Keratinocyte (primary cell): ENCODE results near the gene MYBPH.

ENCODE experiments used
- EZH2 ChIP-seq: IDR thresholded peaks from one replicate; pipeline ENCODE4 v1.6.1; 2012; ENCODE audit warnings: inconsistent platforms, mild to moderate bottlenecking, low read length, moderate library complexity
- TF ChIP-seq, protein P1 (sequence below), 3 experiments: IDR thresholded peaks in 1 of 3; conservative IDR thresholded peaks in 1 of 3; optimal IDR thresholded peaks in 1 of 3; 2 replicates in 2 of 3; 3 replicates in 1 of 3; pipeline versions ENCODE3 to v1.5.1; 2011; ENCODE audit warnings: low read length in 3 of 3, mild to moderate bottlenecking in 3 of 3, moderate library complexity in 2 of 3, control low read depth in 1 of 3, inconsistent platforms in 1 of 3; ENCODE audit not compliant: insufficient read depth in 2 of 3; ENCODE audit errors: extremely low read depth in 1 of 3

DNA sequence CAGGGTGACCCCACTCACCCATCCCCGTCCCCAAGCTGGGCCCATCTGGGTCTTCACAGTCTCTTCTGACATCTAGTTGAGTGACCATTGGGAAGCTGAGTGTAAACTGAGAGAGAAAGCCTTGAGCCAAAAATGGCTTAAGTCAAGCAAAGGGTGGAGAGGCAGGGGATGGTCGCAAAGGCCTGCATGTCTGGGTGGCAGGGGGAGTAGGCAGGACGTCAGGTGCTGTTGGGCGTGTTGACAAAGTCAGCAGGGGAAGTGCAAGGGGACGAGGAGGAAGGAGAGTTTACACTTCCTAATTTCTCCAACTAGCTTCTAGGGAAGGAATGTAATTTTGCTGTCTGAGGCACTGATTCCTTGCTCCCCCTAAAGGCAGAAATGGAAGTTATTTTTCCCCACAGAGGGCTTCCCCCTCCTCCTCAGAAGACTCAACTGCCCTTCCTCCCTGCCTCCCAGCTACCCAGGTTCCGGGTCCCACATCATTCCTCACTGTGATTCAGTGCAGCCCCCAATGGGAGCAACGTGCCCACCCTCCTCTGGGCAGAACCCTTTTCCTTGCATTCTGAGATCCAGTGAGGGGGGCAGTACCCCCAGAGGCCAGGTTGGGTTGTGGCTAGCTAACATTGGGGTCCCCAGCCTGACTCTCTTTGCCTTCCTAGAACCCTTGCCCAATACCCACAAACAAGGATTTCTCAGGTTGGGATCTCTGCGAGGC lies 49.3 kb downstream of the MYBPH start:
- TF ChIP-seq, protein P1, sequence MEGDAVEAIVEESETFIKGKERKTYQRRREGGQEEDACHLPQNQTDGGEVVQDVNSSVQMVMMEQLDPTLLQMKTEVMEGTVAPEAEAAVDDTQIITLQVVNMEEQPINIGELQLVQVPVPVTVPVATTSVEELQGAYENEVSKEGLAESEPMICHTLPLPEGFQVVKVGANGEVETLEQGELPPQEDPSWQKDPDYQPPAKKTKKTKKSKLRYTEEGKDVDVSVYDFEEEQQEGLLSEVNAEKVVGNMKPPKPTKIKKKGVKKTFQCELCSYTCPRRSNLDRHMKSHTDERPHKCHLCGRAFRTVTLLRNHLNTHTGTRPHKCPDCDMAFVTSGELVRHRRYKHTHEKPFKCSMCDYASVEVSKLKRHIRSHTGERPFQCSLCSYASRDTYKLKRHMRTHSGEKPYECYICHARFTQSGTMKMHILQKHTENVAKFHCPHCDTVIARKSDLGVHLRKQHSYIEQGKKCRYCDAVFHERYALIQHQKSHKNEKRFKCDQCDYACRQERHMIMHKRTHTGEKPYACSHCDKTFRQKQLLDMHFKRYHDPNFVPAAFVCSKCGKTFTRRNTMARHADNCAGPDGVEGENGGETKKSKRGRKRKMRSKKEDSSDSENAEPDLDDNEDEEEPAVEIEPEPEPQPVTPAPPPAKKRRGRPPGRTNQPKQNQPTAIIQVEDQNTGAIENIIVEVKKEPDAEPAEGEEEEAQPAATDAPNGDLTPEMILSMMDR (optimal IDR thresholded peaks at IDR 0.05 in 1 of 3, IDR thresholded peaks at IDR 0.05 in 1 of 3, conservative IDR thresholded peaks at IDR 0.05 in 1 of 3; ENCODE audit: extremely low read depth in 1 of 3, insufficient read depth in 2 of 3, low read length in 3 of 3): peak; percentile 42 to 52 (median 49)
- no peak for TF ChIP-seq EZH2
